ENCODE measurements around the gene CEP131.

The CEP131 gene

GRCh38 chr17:81251094-81251708, 28.4 kb upstream of the CEP131 start:
- DNase-seq, result no peak

- no peak for DNase-seq
Measured at GRCh38 chr17:81250286-81251093, 27.7 kb upstream of the CEP131 start.

GRCh38 chr17:81249223-81250040, 26.7 kb upstream of the CEP131 start:
- DNase-seq, result no peak

- no peak for DNase-seq
Measured at GRCh38 chr17:81248649-81249048, 25.9 kb upstream of the CEP131 start.

GRCh38 chr17:81247339-81247990, 24.7 kb upstream of the CEP131 start:
- DNase-seq, result no peak

GRCh38 chr17:81246679-81247338, 24.0 kb upstream of the CEP131 start:
- no peak for DNase-seq

- no peak for DNase-seq
Measured at GRCh38 chr17:81246343-81246670, 23.5 kb upstream of the CEP131 start.

GRCh38 chr17:81245665-81246342, 23.0 kb upstream of the CEP131 start:
- no peak for DNase-seq

GRCh38 chr17:81245024-81245664, 22.4 kb upstream of the CEP131 start:
- DNase-seq, result no peak

- no peak for DNase-seq
Measured at GRCh38 chr17:81244358-81245023, 21.7 kb upstream of the CEP131 start.

- no peak for DNase-seq
Measured at GRCh38 chr17:81243333-81243664, 20.5 kb upstream of the CEP131 start.

- DNase-seq, result no peak
Measured at GRCh38 chr17:81242421-81243332, 19.9 kb upstream of the CEP131 start.

- peak; percentile 22 for DNase-seq
Measured at GRCh38 chr17:81241648-81242420, 19.1 kb upstream of the CEP131 start.

GRCh38 chr17:81241203-81241602, 18.4 kb upstream of the CEP131 start:
- no peak for DNase-seq

- DNase-seq, result no peak
Measured at GRCh38 chr17:81240761-81241160, 18.0 kb upstream of the CEP131 start.

GRCh38 chr17:81239714-81240555, 17.2 kb upstream of the CEP131 start:
- no peak for DNase-seq

GRCh38 chr17:81238815-81239713, 16.3 kb upstream of the CEP131 start, which contains the start of the genes NDUFAF8 and TEPSIN:
TSS of gene NDUFAF8 (plus strand) at chr17:81239318. CDS start at chr17:81239364, 46 bp downstream.
TSS of gene TEPSIN (minus strand) at chr17:81239055. CDS start at chr17:81239033, 22 bp downstream.
- peak; percentile 100 for DNase-seq
